ENCODE results near the gene ARAP1.

GRCh38 chr11:72778535-72779494 lies 26.6 kb upstream of the ARAP1 start:
- TF ChIP-seq CTCF (IDR thresholded peaks at IDR 0.05) (no peak), POLR2AphosphoS5 (IDR thresholded peaks at IDR 0.05) (no peak)
